Measurements from ENCODE around the gene CYP26B1.

Gene CYP26B1

DNA sequence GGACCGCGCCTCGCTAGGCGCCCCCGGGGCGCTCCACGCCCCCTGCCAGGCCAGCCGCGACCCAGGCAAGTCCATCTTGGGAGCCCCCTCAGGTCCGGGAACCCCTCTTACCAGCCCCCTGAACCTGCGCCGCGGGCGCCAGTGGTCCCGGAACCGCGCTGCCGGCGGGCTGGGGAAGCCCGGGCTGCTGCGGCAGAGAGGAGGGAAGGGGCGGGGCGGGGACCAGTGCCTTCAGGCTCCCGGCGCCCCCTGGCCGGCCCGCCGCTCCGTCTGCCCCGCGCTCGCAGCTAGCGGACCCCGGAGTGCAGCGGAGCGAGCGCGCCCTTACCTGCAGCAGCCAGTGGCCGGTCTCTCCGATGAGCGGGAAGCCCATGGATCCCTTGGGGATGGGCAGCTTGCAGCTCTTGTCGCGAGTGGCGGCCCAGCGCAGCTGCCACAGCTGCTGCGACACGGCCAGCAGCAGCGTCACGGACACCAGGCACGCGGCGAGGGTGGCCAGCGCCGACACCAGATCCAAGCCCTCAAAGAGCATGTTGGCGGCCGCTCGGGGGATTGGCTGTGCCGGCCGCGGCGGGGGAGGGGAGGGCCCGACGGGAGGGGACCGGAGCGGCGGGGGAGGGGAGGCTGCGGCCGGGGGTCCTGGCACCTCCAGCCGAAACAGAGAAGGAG, at the start of gene CYP26B1:
TSS of gene CYP26B1 (minus strand) at position 560 of the 669 bp plus-strand sequence. CDS start at position 532, 28 bp downstream.
- DNase-seq (ENCODE audit: low read depth) = no peak

DNA sequence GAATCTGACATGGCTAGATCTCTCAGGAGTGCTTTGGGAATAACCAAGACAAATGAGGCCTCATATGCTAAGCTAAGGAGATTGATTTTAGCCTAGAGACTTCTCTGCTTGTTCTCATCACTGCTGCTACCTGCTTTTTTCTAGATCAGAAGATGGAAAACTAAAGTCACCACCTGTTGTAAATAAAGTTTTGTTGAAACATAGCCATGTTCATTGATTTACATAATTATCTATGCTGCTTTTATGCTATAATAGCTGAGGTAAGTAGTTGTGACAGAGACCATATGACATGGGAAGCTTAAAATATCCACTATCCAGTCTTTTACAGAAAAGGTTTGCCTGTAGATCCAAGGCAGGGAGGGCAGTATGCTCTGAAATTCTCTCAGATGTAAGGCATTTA, 46.1 kb upstream of the CYP26B1 start:
- DNase-seq (ENCODE audit: low read depth) = no peak

GRCh38 chr2:72191441-72191840, 43.8 kb upstream of the CYP26B1 start:
- no peak for DNase-seq (ENCODE audit: low read depth)

DNA sequence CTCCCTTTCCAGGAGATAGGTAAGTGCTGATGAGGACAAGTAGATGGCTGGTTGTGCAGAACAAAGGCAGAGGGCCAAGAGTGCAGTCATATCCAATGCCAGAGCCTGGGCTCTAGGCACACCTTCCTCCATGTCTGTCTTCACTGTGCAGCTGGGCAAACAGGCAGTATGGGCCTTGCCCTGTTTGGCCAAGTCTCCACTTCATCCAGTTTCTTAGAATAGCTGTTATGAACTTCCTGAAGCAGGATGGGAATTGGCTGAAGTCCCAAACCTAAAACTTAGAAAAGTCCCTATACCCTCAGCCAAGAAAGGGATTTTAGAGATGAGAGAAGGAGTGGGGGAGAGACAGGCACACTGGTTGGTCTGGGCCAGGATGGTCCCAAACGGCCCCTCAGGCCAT, 37.5 kb upstream of the CYP26B1 start:
- DNase-seq (ENCODE audit: low read depth) = no peak

DNA sequence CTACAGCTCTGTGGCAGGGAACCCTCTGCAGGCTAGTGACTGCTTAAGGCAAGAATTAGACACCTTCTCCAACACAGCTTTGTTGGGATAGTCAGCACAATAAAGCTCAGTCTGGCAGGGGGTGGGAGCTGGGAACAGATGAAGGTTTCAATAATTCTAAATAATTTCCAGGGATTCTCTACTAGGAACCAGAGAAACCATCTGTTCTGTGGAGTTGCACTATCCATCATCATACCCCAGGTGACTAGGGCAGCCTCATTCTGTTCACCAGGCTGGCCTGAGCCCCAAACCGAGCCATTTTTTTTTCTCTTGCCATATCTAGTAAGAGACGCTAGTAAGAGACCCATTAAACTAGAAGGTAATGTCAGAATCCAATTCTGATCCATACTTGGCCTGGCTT, 35.8 kb upstream of the CYP26B1 start:
- no peak for DNase-seq (ENCODE audit: low read depth)

GRCh38 chr2:72183016-72183415, 35.4 kb upstream of the CYP26B1 start:
- no peak for DNase-seq (ENCODE audit: low read depth)

DNA sequence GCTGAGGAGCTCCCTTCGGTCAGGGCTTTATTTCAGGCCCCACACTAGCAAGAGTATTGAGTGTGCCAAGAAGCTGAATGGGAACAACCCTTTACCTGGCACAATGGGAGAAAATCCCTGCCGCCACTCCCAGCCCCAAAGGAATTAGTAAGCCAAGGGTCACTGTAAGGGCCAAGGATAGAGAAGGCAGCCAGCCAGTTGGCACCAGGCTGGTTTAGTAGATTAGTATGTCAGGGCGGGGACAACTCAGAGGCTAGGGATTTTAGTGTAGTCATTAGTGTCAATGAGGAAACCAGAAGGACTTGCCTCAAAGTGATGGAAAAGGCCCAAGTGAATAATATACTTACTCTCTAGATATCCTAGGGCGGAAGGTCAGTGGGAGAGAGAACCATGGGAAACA, 34.9 kb upstream of the CYP26B1 start:
- no peak for DNase-seq (ENCODE audit: low read depth)

DNA sequence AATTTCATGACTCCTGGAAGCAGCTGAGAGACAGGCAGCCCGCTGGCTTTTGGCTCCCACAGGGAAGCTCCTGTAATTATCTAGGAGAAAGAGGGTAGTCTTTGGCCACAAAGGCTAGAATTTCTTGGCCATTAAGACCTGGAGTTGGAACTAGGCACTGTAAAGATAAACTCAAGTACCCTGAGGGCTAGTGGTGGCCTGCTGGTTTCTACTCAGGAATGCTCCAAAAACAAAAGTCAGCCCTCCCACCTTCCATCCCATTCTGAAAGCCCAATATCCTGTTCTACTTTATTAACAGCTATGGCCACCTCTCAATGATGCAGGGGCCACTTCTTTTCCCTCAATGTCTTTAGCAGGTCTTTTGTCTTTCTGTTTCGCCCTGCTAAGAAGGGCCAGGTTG, 34.0 kb upstream of the CYP26B1 start:
- DNase-seq (ENCODE audit: low read depth) = no peak

- DNase-seq (ENCODE audit: low read depth) = no peak
These were observed 32.7 kb upstream of the CYP26B1 start for GRCh38 chr2:72180351-72180750.

- DNase-seq (ENCODE audit: low read depth) = no peak
These were observed 30.9 kb upstream of the CYP26B1 start for GRCh38 chr2:72178551-72178950.

- no peak for DNase-seq (ENCODE audit: low read depth)
These were observed 28.6 kb upstream of the CYP26B1 start for GRCh38 chr2:72176281-72176680.

- DNase-seq (ENCODE audit: low read depth) = no peak
These were observed 28.0 kb upstream of the CYP26B1 start for GRCh38 chr2:72175636-72176035.

DNA sequence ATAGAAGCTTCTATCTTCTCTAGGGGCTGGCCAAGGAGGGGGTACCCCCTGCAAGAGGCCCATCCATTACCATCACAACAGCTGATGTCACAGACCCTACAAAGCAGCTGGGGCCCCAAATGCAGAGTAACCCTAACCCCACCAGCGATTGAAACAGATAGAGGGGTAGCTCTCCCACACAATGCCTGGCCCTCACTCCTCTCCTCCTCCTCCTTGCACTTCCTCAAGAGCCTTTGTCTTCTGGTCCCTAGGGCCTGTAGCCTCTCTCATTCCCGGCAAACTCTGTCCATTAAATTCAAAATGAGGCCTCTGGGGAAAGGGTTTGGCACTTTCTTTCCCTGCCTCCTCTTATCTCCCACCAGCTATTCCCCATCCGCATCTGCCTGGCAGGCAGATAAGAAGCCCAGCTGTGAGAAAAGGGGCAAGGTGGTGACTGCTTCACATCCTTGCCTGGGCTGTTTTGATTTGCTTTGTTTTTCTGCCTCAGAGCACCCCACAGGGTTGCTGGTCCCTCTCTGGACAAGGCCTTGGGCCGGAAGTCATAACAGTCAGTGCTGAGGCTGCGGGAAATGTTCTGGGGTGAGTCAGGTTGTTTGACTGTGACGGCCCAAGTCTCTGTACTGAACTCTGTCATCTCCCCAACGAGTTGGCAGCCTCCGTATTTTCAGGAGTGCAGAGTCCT, 26.1 kb upstream of the CYP26B1 start:
- no peak for DNase-seq (ENCODE audit: low read depth)

DNA sequence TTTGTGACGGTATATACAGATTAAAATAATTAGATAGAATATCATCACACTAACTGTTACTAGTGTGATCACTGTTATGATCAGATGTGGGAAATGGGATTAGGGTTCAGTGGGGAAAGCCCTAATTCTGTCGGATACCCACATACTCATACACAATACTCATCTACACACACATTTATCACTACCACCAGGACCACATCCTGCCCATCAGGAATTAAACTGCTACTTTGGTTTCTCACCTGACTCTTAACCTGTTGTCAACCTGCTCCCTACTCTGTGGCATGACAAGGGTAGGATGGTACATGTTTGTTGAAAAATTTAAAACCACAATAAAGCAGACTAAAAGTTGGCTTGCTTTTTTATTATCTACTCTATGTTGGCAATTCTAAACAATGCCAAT, 24.8 kb upstream of the CYP26B1 start:
- no peak for DNase-seq (ENCODE audit: low read depth)

GRCh38 chr2:72166279-72166678, 18.6 kb upstream of the CYP26B1 start:
- DNase-seq (ENCODE audit: low read depth) = peak; percentile 40

DNA sequence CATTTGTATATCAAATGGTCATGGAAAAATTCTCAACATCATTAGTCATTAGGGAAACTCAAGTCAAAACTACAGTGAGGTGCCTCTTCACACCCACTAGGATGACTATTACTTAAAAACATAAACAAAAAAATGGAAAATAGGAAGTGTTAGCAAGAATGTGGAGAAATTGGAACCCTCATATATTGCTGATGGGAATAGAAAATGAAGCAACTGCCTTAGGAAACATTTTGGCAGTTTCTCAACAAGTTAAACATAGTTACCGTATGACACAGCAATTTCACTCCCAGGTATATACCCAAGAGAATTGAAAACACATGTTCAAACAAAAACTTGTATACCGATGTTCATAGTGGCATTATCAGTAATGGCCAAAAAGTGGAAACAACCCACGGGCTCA, 18.1 kb upstream of the CYP26B1 start:
- no peak for DNase-seq (ENCODE audit: low read depth)

GRCh38 chr2:72162574-72162973, 14.9 kb upstream of the CYP26B1 start:
- no peak for DNase-seq (ENCODE audit: low read depth)

GRCh38 chr2:72159211-72159993, 11.7 kb upstream of the CYP26B1 start:
- no peak for DNase-seq (ENCODE audit: low read depth)

DNA sequence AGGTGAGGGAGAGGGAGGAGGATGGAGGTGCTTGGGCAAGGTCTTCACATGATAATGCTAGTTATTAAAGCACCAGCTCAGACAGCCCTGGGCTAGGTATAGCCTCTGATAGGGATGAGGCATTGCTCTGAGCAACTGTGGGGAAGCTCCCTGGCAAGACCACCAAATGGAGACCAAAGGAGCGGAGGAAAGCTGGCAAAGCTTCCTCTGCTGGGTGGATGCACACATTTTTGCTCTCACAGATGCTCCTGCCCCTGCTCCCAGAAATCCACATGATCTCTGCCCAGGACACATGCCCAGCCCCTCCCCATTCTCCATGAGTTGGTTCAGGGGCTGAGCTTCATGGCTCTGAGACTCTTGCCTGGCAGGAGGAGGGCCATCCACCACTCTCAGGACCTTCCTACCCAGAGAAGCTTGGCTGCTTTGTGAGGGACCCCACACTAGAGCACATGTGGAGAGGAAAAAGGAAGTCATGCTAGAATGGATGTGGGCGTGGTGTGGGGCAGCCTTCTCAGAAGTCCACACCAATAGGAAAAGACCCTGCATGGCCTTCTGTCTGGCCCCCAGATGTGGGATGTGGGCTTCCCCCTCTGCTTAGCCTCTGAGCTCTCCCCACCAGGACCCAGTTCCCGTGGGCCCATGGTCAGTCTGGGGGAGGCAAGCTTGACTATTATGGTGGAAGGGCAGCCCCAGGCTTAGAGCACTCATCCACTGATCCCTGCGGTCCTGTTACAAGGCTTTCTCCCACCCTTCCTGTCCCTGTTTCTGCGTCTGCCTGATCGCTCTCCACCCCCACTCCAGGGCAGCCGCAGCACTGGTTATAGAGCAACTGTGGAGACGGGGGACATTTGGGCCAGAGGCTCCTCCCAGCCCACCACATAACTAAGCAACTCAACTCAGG, 10.5 kb upstream of the CYP26B1 start:
- no peak for DNase-seq (ENCODE audit: low read depth)

- no peak for DNase-seq (ENCODE audit: low read depth)
These were observed 9.2 kb upstream of the CYP26B1 start for GRCh38 chr2:72156872-72157271.

GRCh38 chr2:72155737-72156136, 8.1 kb upstream of the CYP26B1 start:
- no peak for DNase-seq (ENCODE audit: low read depth)

- DNase-seq (ENCODE audit: low read depth) = no peak
These were observed 7.5 kb upstream of the CYP26B1 start for GRCh38 chr2:72155151-72155550.

Measured in HS-5 (cell line).